CD8-positive, alpha-beta memory T cell (primary cell): Measurements from ENCODE around the gene ALDH7A1. TPM values are rescaled to one million over a fixed set of nuclear protein-coding genes. Genes with fewer than 3 reads are reported as not detected.

Source experiments
- CTCF ChIA-PET: fragments of 350-600 bp; sonication (Branson Sonifier 250); formaldehyde crosslinking; loops from one replicate; lab custom pipeline; 2021; ENCODE audit warnings: antibody characterized with exemption; lab: Charles Lee
- POLR2A ChIA-PET: fragments of 350-600 bp; sonication (Branson Sonifier 250); formaldehyde crosslinking; loops from one replicate; lab custom pipeline; 2021; ENCODE audit warnings: antibody characterized with exemption; lab: Charles Lee
- DNase-seq, 5 donors: peaks; one replicate each; pipeline versions ENCODE4 v3.0.0 to v3.0.0-alpha.2; 2020 to 2022; ENCODE audit warnings: mixed read lengths in 1 of 5
- H3K27ac ChIP-seq: one replicate; pipeline ENCODE4 v1.7.0; 2013; ENCODE audit warnings: low read depth, mild to moderate bottlenecking, low read length, moderate library complexity
- H3K27me3 ChIP-seq: 2 replicates; pipeline ENCODE4 v1.7.0; 2013; ENCODE audit warnings: low read length, mild to moderate bottlenecking; ENCODE audit not compliant: insufficient read depth, poor library complexity, severe bottlenecking
- H3K36me3 ChIP-seq: 2 replicates; pipeline ENCODE4 v1.7.0; 2013; ENCODE audit warnings: mild to moderate bottlenecking, low read length, moderate library complexity; ENCODE audit not compliant: insufficient read depth
- H3K4me1 ChIP-seq: 2 replicates; pipeline ENCODE4 v1.7.0; 2013; ENCODE audit warnings: mild to moderate bottlenecking, low read length, moderate library complexity; ENCODE audit not compliant: insufficient read depth
- H3K4me3 ChIP-seq: 2 replicates; pipeline ENCODE4 v1.7.0; 2013; ENCODE audit warnings: mild to moderate bottlenecking, low read length
- H3K9me3 ChIP-seq: 2 replicates; pipeline ENCODE4 v1.7.0; 2013; ENCODE audit warnings: mild to moderate bottlenecking, low read length
- H3K27ac Mint-ChIP-seq, 8 donors: one replicate each; pipeline ENCODE4 v1.8.0; 2020 to 2021; ENCODE audit warnings: mixed read lengths in 8 of 8, mild to moderate bottlenecking in 6 of 8, inconsistent platforms in 3 of 8, moderate library complexity in 3 of 8
- H3K27me3 Mint-ChIP-seq, 2 donors: one replicate each; pipeline ENCODE4 v1.8.0; 2020 to 2021; ENCODE audit warnings: mixed read lengths in 2 of 2, mild to moderate bottlenecking in 1 of 2, moderate library complexity in 1 of 2
- H3K36me3 Mint-ChIP-seq, 3 donors: one replicate each; pipeline ENCODE4 v1.8.0; 2020 to 2021; ENCODE audit warnings: mixed read lengths in 3 of 3, inconsistent platforms in 1 of 3, mild to moderate bottlenecking in 1 of 3
- H3K4me1 Mint-ChIP-seq, 3 donors: one replicate each; pipeline ENCODE4 v1.8.0; 2020 to 2021; ENCODE audit warnings: mixed read lengths in 3 of 3, inconsistent platforms in 1 of 3, mild to moderate bottlenecking in 1 of 3
- H3K4me3 Mint-ChIP-seq, 7 donors: one replicate each; pipeline ENCODE4 v1.8.0; 2020 to 2021; ENCODE audit warnings: mixed read lengths in 7 of 7, mild to moderate bottlenecking in 6 of 7, moderate library complexity in 4 of 7, inconsistent platforms in 2 of 7
- H3K9me3 Mint-ChIP-seq, 5 donors: one replicate each; pipeline ENCODE4 v1.8.0; 2020 to 2022; ENCODE audit warnings: mixed read lengths in 5 of 5, mild to moderate bottlenecking in 3 of 5, moderate library complexity in 2 of 5, inconsistent platforms in 1 of 5
- polyA plus RNA-seq: library from polyadenylated mRNA; unstranded; fragments of 300-500 nt; fragmentation: Illumina TruSeq; gene quantifications from one replicate; pipeline ENCODE4 v1.2.3, GENCODE V29; 2021
- total RNA-seq, 2 experiments: library from RNA; stranded (reverse); gene quantifications; one replicate each; pipeline ENCODE4 v1.2.3, GENCODE V29; 2021

The ALDH7A1 gene
- total and polyA plus RNA-seq, 3 experiments from 2014 or later = 3.3 to 5.2 (median 4.4) TPM

- no peak for DNase-seq
- peaks cover 0 to 2% (median 0%) of the 10 kb centered on the region in 5 donors for H3K9me3 Mint-ChIP-seq
- H3K36me3 Mint-ChIP-seq = peaks cover 0 to 2% (median 0%) of the 10 kb centered on the region in 3 donors
- H3K4me1 Mint-ChIP-seq = peaks cover 5 to 9% (median 9%) of the 10 kb centered on the region in 3 donors
- ChIA-PET POLR2A (no interaction called here), CTCF (no interaction called here)
- H3K27ac Mint-ChIP-seq = no peak overlapping the region
- peaks cover 15 to 38% of the 10 kb centered on the region in 2 donors for H3K27me3 Mint-ChIP-seq
- no peak overlapping the region for H3K4me3 Mint-ChIP-seq
- Histone ChIP-seq H3K27me3 (no peaks in the 10 kb centered on the region), H3K4me1 (peaks cover 6% of the 10 kb centered on the region), H3K36me3 (no peaks in the 10 kb centered on the region), H3K9me3 (no peaks in the 10 kb centered on the region), H3K4me3 (no peak overlapping the region), H3K27ac (no peak overlapping the region)
These were observed 5.3 kb downstream of the ALDH7A1 start for GRCh38 chr5:126589536-126590297.

DNA sequence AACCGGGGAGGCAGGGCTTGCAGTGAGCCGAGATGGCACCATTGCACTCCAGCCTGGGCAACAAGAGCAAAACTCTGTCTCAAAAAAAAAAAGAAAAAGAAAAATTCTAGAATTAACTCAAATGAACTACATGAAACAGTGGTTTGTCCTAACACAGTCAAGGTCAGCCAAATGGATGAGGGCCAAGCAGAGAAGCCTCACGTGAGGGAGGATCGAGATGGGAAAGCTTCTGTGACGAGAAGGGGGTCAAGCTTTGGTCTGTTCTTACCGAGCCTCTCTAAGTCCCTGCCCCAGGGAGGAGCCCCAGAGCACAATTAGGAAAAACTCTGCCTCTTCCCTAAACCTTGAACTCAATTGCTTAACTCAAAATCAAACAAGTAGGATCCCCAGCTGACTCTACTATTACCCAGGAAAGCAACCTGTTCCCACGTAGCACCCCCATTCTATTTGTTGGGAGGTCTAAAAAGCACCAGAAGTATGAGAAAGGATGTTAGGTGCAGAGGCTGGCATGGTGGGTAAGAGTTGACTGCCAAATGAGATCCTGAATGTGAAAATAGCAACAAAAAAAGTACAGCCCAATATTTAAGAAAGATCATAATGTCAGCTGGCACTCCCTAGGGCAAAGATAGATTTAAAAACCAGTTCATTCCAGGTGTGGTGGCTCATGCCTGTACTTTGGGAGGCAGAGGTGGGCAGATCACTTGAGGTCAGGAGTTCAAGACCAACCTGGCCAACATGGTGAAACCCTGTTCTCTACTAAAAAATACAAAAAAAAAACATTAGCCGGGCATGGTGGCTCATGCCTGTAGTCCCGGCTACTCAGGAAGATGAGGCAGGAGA is 7.2 kb downstream of the ALDH7A1 start:
- no peak for DNase-seq
- peaks cover 6 to 26% of the 10 kb centered on the region in 2 donors for H3K27me3 Mint-ChIP-seq
- no peak overlapping the region for H3K27ac Mint-ChIP-seq
- ChIA-PET POLR2A (no interaction called here), CTCF (no interaction called here)
- Histone ChIP-seq H3K9me3 (no peaks in the 10 kb centered on the region), H3K27me3 (no peaks in the 10 kb centered on the region), H3K4me3 (no peak overlapping the region), H3K36me3 (no peaks in the 10 kb centered on the region), H3K27ac (no peak overlapping the region), H3K4me1 (no peaks in the 10 kb centered on the region)
- H3K4me1 Mint-ChIP-seq = no peaks in the 10 kb centered on the region
- no peak overlapping the region for H3K4me3 Mint-ChIP-seq
- peaks cover 0 to 2% (median 0%) of the 10 kb centered on the region in 5 donors for H3K9me3 Mint-ChIP-seq
- no peaks in the 10 kb centered on the region for H3K36me3 Mint-ChIP-seq

- no peaks in the 10 kb centered on the region for H3K4me1 ChIP-seq
- no peaks in the 10 kb centered on the region for H3K9me3 ChIP-seq
- CTCF ChIA-PET = no interaction called here
- no peak overlapping the region for H3K27ac ChIP-seq
- H3K27me3 ChIP-seq = no peaks in the 10 kb centered on the region
- Mint-ChIP-seq H3K27ac (no peak overlapping the region), H3K27me3 (peaks cover 4 to 16% of the 10 kb centered on the region in 2 donors), H3K4me3 (no peak overlapping the region), H3K4me1 (no peaks in the 10 kb centered on the region), H3K9me3 (peaks cover 0 to 2% (median 0%) of the 10 kb centered on the region in 5 donors), H3K36me3 (no peaks in the 10 kb centered on the region)
- DNase-seq = no peak
- H3K36me3 ChIP-seq = no peaks in the 10 kb centered on the region
- POLR2A ChIA-PET = no interaction called here
- no peak overlapping the region for H3K4me3 ChIP-seq
These were observed 11.3 kb downstream of the ALDH7A1 start for GRCh38 chr5:126583761-126584160.

DNA sequence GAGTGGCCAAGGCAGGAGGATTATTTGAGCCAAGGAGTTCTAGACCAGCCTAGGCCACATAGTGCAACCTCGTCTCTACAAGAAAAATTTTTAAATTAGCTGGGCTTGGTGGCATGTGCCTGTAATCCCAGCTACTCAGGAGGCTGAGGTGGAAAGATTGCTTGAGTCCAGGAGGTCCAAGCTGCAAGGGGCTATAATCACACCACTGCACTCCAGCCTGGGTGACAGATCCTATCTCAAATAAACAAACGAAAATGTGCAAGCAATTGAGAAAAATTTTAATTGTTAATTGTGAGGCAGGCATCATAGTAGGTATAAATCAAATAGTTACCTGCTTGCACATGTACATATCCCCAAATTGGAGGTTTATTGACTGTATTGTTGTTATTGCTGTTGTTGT is 15.3 kb downstream of the ALDH7A1 start:
- POLR2A ChIA-PET = no interaction called here
- no peaks in the 10 kb centered on the region for H3K36me3 Mint-ChIP-seq
- H3K4me3 ChIP-seq = no peak overlapping the region
- DNase-seq = no peak
- H3K36me3 ChIP-seq = no peaks in the 10 kb centered on the region
- no peak overlapping the region for H3K4me3 Mint-ChIP-seq
- H3K4me1 Mint-ChIP-seq = no peaks in the 10 kb centered on the region
- CTCF ChIA-PET = no interaction called here
- no peaks in the 10 kb centered on the region for H3K4me1 ChIP-seq
- H3K9me3 ChIP-seq = no peaks in the 10 kb centered on the region
- no peaks in the 10 kb centered on the region for H3K27me3 ChIP-seq
- H3K27ac Mint-ChIP-seq = no peak overlapping the region
- no peak overlapping the region for H3K27ac ChIP-seq
- no peaks in the 10 kb centered on the region for H3K9me3 Mint-ChIP-seq
- peaks cover 0 to 5% of the 10 kb centered on the region in 2 donors for H3K27me3 Mint-ChIP-seq

DNA sequence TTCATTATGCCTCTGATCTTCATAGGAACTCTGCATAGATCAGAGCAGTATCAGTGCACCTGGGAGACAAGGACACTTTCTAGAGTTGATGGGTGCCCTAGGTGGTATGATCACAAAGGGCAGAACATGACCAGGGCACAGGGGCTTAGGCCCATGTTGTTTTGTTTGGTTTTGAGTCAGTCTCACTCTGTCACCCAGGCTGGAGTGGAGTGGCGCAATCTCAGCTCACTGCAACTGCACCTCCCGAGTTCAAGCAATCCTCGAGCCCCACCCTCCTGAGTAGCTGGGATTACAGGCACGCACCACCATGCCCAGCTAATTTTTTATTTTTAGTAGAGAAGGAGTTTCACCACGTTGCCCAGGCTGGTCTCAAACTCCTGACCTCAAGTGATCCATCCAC is 17.6 kb downstream of the ALDH7A1 start:
- no peaks in the 10 kb centered on the region for H3K36me3 Mint-ChIP-seq
- Histone ChIP-seq H3K4me1 (no peaks in the 10 kb centered on the region), H3K36me3 (no peaks in the 10 kb centered on the region), H3K9me3 (no peaks in the 10 kb centered on the region), H3K4me3 (no peak overlapping the region), H3K27me3 (no peaks in the 10 kb centered on the region), H3K27ac (no peak overlapping the region)
- H3K9me3 Mint-ChIP-seq = no peaks in the 10 kb centered on the region
- no peaks in the 10 kb centered on the region for H3K4me1 Mint-ChIP-seq
- DNase-seq = no peak
- POLR2A ChIA-PET = no interaction called here
- no peak overlapping the region for H3K27ac Mint-ChIP-seq
- CTCF ChIA-PET = no interaction called here
- peaks cover 0 to 2% of the 10 kb centered on the region in 2 donors for H3K27me3 Mint-ChIP-seq
- H3K4me3 Mint-ChIP-seq = no peak overlapping the region

DNA sequence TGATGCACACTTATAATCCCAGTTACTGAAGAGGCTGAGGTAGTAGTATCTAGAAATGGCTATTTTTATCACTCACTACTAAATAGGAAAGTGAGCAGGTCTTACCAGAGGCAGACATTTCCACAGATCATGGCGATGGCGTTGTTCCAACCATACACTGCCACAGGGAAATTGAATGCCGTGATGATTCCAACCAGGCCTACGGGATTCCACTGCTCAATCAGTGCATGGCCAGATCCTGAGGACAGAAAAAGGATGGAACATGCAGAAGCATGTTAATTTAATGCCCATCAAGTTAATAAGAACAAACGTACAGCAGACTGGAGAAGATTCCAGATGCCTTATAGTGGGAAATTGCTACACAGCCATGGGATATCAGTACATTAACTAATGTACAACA is 18.0 kb downstream of the ALDH7A1 start:
- Histone ChIP-seq H3K9me3 (no peaks in the 10 kb centered on the region), H3K36me3 (no peaks in the 10 kb centered on the region), H3K27ac (no peak overlapping the region), H3K4me1 (no peaks in the 10 kb centered on the region), H3K4me3 (no peak overlapping the region), H3K27me3 (no peaks in the 10 kb centered on the region)
- Mint-ChIP-seq H3K4me1 (no peaks in the 10 kb centered on the region), H3K27ac (no peak overlapping the region), H3K4me3 (no peak overlapping the region), H3K36me3 (no peaks in the 10 kb centered on the region), H3K9me3 (no peaks in the 10 kb centered on the region), H3K27me3 (peaks cover 0 to 7% of the 10 kb centered on the region in 2 donors)
- CTCF ChIA-PET = no interaction called here
- DNase-seq = no peak
- POLR2A ChIA-PET = no interaction called here

DNA sequence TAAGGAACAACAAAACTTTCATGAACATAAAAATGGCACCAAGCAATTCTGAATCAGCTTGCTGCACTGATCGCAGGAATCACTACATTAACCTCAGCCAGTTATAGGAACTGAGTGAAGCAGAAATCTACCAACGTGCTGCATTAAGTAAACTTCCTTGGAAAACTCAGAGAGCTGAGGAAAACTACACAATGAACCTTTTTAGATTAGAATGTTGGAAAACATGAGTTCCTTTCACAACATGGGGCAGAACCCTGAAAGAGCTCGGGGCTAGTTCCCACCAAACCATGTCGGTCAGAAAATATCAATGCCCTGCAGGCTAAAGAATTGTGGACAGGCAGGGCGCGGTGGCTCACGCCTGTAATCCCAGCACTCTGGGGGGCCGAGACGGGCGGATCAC is 19.4 kb downstream of the ALDH7A1 start:
- Histone ChIP-seq H3K27me3 (no peaks in the 10 kb centered on the region), H3K9me3 (no peaks in the 10 kb centered on the region), H3K4me1 (no peaks in the 10 kb centered on the region), H3K4me3 (no peak overlapping the region), H3K36me3 (no peaks in the 10 kb centered on the region), H3K27ac (no peak overlapping the region)
- CTCF ChIA-PET = no interaction called here
- POLR2A ChIA-PET = no interaction called here
- Mint-ChIP-seq H3K27ac (no peak overlapping the region), H3K9me3 (no peaks in the 10 kb centered on the region), H3K4me3 (no peak overlapping the region), H3K36me3 (no peaks in the 10 kb centered on the region), H3K27me3 (peaks cover 0 to 11% of the 10 kb centered on the region in 2 donors), H3K4me1 (no peaks in the 10 kb centered on the region)
- no peak for DNase-seq

GRCh38 chr5:126568206-126568755 is 26.7 kb downstream of the ALDH7A1 start:
- POLR2A ChIA-PET = no interaction called here
- H3K36me3 Mint-ChIP-seq = no peaks in the 10 kb centered on the region
- no peak overlapping the region for H3K27ac ChIP-seq
- no peak overlapping the region for H3K4me3 ChIP-seq
- DNase-seq = no peak
- no peak overlapping the region for H3K27ac Mint-ChIP-seq
- no peaks in the 10 kb centered on the region for H3K9me3 Mint-ChIP-seq
- no peaks in the 10 kb centered on the region for H3K36me3 ChIP-seq
- no peaks in the 10 kb centered on the region for H3K4me1 Mint-ChIP-seq
- no peak overlapping the region for H3K4me3 Mint-ChIP-seq
- no peaks in the 10 kb centered on the region for H3K27me3 ChIP-seq
- H3K9me3 ChIP-seq = no peaks in the 10 kb centered on the region
- no peaks in the 10 kb centered on the region for H3K4me1 ChIP-seq
- CTCF ChIA-PET = no interaction called here
- peaks cover 0 to 22% of the 10 kb centered on the region in 2 donors for H3K27me3 Mint-ChIP-seq
